HepG2 (cell line): ENCODE measurements around the gene TARBP2. TPM values are rescaled to one million over a fixed set of nuclear protein-coding genes. Genes with fewer than 3 reads are reported as not detected.

Experiments used
- ELF1 ChIP-seq: sonication (generic); formaldehyde crosslinking; IDR thresholded peaks from 2 replicates; pipeline ENCODE4 v1.4.0; 2020; ENCODE audit warnings: missing genetic modification reagents
- FIP1L1 ChIP-seq: fragments of 200-400 bp; formaldehyde crosslinking; IDR thresholded peaks from 2 replicates; pipeline ENCODE4 v1.6.1; 2018; ENCODE audit warnings: low read depth, mild to moderate bottlenecking, low read length, moderate library complexity, borderline replicate concordance; ENCODE audit not compliant: insufficient read depth
- IRF2 ChIP-seq: IDR thresholded peaks from 2 replicates; pipeline ENCODE4 v1.6.1; 2018; ENCODE audit warnings: missing genetic modification reagents, missing compliant biosample characterization
- MTF1 ChIP-seq: sonication (generic); formaldehyde crosslinking; IDR thresholded peaks from 2 replicates; pipeline ENCODE4 v1.5.0; 2020; ENCODE audit warnings: missing genetic modification reagents
- NFAT5 ChIP-seq: sonication (generic); formaldehyde crosslinking; IDR thresholded peaks from 2 replicates; pipeline ENCODE4 v1.4.0; 2020; ENCODE audit warnings: missing genetic modification reagents
- NPAS2 ChIP-seq: sonication (generic); formaldehyde crosslinking; IDR thresholded peaks from 2 replicates; pipeline ENCODE4 v1.8.0; 2022; ENCODE audit warnings: mild to moderate bottlenecking, missing genetic modification reagents, borderline replicate concordance
- PLRG1 ChIP-seq: fragments of 450-650 bp; conservative IDR thresholded peaks from 2 replicates; pipeline ENCODE4 v1.6.1; 2016
- PPARG ChIP-seq: conservative IDR thresholded peaks from 2 replicates; pipeline ENCODE4 v1.6.1; 2016; ENCODE audit warnings: missing biosample characterization, missing genetic modification reagents
- RXRA ChIP-seq: sonication (generic); formaldehyde crosslinking; IDR thresholded peaks from 2 replicates; pipeline ENCODE4 v1.5.1; 2020; ENCODE audit warnings: missing genetic modification reagents
- SIX1 ChIP-seq: sonication (generic); formaldehyde crosslinking; IDR thresholded peaks from 2 replicates; pipeline ENCODE4 v1.4.0; 2020; ENCODE audit warnings: missing genetic modification reagents, borderline replicate concordance
- TAF15 ChIP-seq: fragments of 200-400 bp; formaldehyde crosslinking; IDR thresholded peaks from one replicate; pipeline ENCODE4 v1.6.1; 2018; ENCODE audit warnings: mild to moderate bottlenecking, low read depth, low read length; ENCODE audit not compliant: poor library complexity, severe bottlenecking
- ZBTB10 ChIP-seq: sonication (generic); formaldehyde crosslinking; IDR thresholded peaks from 2 replicates; pipeline ENCODE4 v1.4.0; 2020; ENCODE audit warnings: missing genetic modification reagents, borderline replicate concordance
- ZMAT5 ChIP-seq: sonication (generic); formaldehyde crosslinking; IDR thresholded peaks from 2 replicates; pipeline ENCODE4 v1.5.0; 2020; ENCODE audit warnings: mild to moderate bottlenecking, low read depth, missing genetic modification reagents, borderline replicate concordance
- ZNF446 ChIP-seq: sonication (generic); formaldehyde crosslinking; IDR thresholded peaks from 2 replicates; pipeline ENCODE4 v1.5.0; 2020; ENCODE audit warnings: mild to moderate bottlenecking, missing genetic modification reagents
- ZNF558 ChIP-seq: sonication (generic); formaldehyde crosslinking; IDR thresholded peaks from 2 replicates; pipeline ENCODE4 v1.9.0; 2022; ENCODE audit warnings: mild to moderate bottlenecking, missing genetic modification reagents, borderline replicate concordance
- ZNF598 ChIP-seq: sonication (generic); formaldehyde crosslinking; IDR thresholded peaks from 2 replicates; pipeline ENCODE4 v1.5.1; 2020; ENCODE audit warnings: mild to moderate bottlenecking, missing genetic modification reagents, borderline replicate concordance
- ZNF746 ChIP-seq: sonication (generic); formaldehyde crosslinking; IDR thresholded peaks from 2 replicates; pipeline ENCODE4 v1.8.0; 2022; ENCODE audit warnings: mild to moderate bottlenecking, missing genetic modification reagents
- polyA plus RNA-seq, 8 experiments: library from polyadenylated mRNA; depleted of rRNA in 3 of 8; stranded (reverse) in 7 of 8; unstranded in 1 of 8; fragments of >200 nt; fragmentation: Illumina TruSeq in 4 of 8; extraction: Trizol in 4 of 8; gene quantifications; 2 replicates each; pipeline versions ENCODE4 v1.2.1 to v1.2.3, GENCODE V29; 2011 to 2016; ENCODE audit warnings: low read depth in 4 of 8, missing spikeins in 1 of 8, mixed read lengths in 1 of 8; ENCODE audit not compliant: insufficient read depth in 1 of 8
- total RNA-seq, 5 experiments: library from RNA; depleted of rRNA; stranded (reverse); fragments of >200 nt; fragmentation: Illumina TruSeq; extraction: Trizol; gene quantifications; 2 replicates each; pipeline ENCODE4 v1.2.3, GENCODE V29; 2016; ENCODE audit warnings: low read depth in 1 of 5

The TARBP2 gene
- total and polyA plus RNA-seq, 2 of the 13 experiments (the other 11 are each of a cell fraction or from before 2014, with no cell fraction given) = 47.0 to 55.5 TPM

GRCh38 chr12:53492830-53493609 lies 8.1 kb upstream of the TARBP2 start (continued):
- no peak for TF ChIP-seq ZBTB10 (CRISPR knock-in tag)
- no peak for TF ChIP-seq PLRG1
- no peak for TF ChIP-seq ZNF446
- TF ChIP-seq ZNF558 (CRISPR knock-in tag) = no peak
- TF ChIP-seq TAF15 = no peak
- no peak for TF ChIP-seq ZNF598 (CRISPR knock-in tag)
- no peak for TF ChIP-seq ZNF746 (CRISPR knock-in tag)
- no peak for TF ChIP-seq SIX1 (CRISPR knock-in tag)
- TF ChIP-seq PPARG = no peak
- TF ChIP-seq ELF1 (CRISPR knock-in tag) = no peak
- no peak for TF ChIP-seq NFAT5 (CRISPR knock-in tag)
- no peak for TF ChIP-seq RXRA (CRISPR knock-in tag)
- no peak for TF ChIP-seq ZMAT5 (CRISPR knock-in tag)
- peak; percentile 47 for TF ChIP-seq IRF2 (CRISPR knock-in tag)
- no peak for TF ChIP-seq MTF1
- no peak for TF ChIP-seq FIP1L1
- no peak for TF ChIP-seq NPAS2 (CRISPR knock-in tag)
